ENCODE measurements around the gene ALPI. TPM values are rescaled to one million over a fixed set of nuclear protein-coding genes. Genes with fewer than 3 reads are reported as not detected.

Gene ALPI
- total RNA-seq, 1 donor from 2014 or later = not detected

DNA sequence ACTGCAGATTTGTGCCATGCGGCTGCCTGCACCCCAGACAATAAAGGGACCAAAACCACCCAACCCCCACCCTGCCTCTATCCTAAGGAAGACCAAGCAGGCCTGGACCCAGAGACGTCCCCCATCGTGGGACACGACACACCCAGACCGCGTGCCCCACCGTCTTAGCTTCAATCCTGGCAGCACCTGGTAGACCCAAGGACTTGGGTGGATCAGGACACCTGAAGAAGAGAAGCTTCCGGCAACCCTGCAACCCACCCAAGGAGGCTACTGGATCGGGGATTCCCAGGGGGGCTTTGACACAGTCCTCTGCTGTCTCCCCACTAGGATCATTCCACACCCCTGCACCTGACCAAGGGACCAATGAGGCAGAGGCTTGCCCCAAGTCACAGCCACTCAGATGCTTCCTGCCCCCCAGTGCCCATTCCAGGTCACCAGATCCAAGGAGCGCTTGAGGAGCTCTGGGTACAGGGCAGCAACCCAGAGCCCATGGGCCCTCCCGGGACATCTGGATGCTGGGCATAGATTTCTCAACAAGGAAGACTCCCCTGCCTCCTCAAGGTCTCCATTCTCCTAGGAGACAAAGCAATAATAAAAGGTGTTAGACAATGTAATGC, 3.6 kb downstream of the ALPI start:
- Mint-ChIP-seq H3K4me1 (peaks cover 8% of the 10 kb centered on the region), H3K9me3 (no peaks in the 10 kb centered on the region), H3K36me3 (ENCODE audit: low read depth) (no peaks in the 10 kb centered on the region), H3K27me3 (ENCODE audit: low read depth) (peaks cover 2% of the 10 kb centered on the region), H3K4me3 (no peak overlapping the region), H3K27ac (ENCODE audit: unreplicated experiment) (peak overlapping the region; percentile 19)
- DNase-seq (ENCODE audit: low read depth, low spot score) = no peak
- TF ChIP-seq, protein P1, sequence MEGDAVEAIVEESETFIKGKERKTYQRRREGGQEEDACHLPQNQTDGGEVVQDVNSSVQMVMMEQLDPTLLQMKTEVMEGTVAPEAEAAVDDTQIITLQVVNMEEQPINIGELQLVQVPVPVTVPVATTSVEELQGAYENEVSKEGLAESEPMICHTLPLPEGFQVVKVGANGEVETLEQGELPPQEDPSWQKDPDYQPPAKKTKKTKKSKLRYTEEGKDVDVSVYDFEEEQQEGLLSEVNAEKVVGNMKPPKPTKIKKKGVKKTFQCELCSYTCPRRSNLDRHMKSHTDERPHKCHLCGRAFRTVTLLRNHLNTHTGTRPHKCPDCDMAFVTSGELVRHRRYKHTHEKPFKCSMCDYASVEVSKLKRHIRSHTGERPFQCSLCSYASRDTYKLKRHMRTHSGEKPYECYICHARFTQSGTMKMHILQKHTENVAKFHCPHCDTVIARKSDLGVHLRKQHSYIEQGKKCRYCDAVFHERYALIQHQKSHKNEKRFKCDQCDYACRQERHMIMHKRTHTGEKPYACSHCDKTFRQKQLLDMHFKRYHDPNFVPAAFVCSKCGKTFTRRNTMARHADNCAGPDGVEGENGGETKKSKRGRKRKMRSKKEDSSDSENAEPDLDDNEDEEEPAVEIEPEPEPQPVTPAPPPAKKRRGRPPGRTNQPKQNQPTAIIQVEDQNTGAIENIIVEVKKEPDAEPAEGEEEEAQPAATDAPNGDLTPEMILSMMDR (conservative IDR thresholded peaks at IDR 0.05) = no peak

DNA sequence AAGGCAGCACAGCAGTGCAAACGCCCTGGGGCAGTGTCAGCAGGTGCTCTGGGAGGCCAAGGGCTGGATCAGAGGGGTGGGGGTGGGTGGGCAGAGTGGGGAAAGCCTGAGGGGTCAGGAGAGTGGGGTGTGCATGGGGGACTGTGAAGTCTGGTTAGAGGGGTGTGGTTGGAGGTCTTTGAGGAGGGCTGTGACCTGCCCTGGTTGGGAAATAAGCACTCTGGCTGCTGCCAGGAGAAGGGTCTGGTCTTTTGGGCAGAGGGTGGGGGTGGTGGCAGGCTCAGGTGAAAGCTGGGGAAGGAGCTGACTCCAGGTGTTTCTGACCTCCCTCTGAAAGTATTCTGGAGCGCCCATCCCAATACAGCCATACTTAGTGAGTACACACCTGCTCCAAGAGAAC, 4.2 kb downstream of the ALPI start:
- DNase-seq (ENCODE audit: low read depth, low spot score) = no peak
- Mint-ChIP-seq H3K4me1 (peaks cover 8% of the 10 kb centered on the region), H3K4me3 (no peak overlapping the region), H3K36me3 (ENCODE audit: low read depth) (no peaks in the 10 kb centered on the region), H3K27ac (ENCODE audit: unreplicated experiment) (no peak overlapping the region), H3K27me3 (ENCODE audit: low read depth) (peaks cover 2% of the 10 kb centered on the region), H3K9me3 (no peaks in the 10 kb centered on the region)
- TF ChIP-seq, protein P1 (conservative IDR thresholded peaks at IDR 0.05) = no peak

DNA sequence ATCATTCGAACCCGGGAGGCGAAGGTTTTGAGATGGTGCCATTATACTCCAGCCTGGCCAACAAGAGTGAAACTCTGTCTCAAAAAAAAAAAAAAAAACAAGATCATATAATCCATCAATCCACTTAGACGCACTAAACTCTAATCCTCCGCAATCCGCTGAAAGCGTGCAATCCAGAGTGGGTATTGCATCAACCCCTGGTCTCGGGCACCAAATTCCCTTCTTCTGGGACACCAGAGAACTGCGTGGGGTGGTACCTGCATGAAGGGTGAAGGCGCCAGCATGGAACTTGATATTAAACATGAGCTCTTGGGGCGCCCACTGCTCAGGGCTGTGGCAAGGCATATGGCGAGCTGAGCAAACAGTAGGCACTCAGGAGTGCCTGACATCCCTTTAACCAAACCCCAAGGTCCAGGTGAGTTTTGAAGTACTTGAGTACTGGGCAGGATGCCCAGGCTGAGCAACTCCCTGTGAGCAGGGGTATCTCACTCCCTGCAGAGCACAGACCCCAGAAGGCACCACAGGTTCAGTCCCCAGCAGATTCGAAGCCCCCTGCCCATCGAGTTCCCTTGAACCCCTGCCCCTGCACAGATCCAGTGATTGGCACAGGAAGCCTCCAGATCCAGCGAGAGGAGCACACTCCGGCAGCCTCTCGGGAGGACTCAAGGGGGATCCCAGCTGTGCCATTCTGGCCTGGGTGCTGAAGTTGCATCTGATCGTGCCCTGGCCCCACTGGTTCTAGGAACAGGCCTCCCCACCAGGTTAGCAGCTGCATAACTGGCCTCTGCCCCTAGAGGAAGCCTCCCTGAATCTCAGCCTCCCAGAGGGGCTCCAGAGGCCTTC, 8.0 kb downstream of the ALPI start:
- no peak for DNase-seq (ENCODE audit: low read depth, low spot score)
- H3K4me3 Mint-ChIP-seq = no peak overlapping the region
- no peak overlapping the region for H3K27ac Mint-ChIP-seq (ENCODE audit: unreplicated experiment)
- H3K36me3 Mint-ChIP-seq (ENCODE audit: low read depth) = no peaks in the 10 kb centered on the region
- H3K9me3 Mint-ChIP-seq = no peaks in the 10 kb centered on the region
- peaks cover 8% of the 10 kb centered on the region for H3K4me1 Mint-ChIP-seq
- peaks cover 10% of the 10 kb centered on the region for H3K27me3 Mint-ChIP-seq (ENCODE audit: low read depth)
- TF ChIP-seq, protein P1 (conservative IDR thresholded peaks at IDR 0.05) = no peak

DNA sequence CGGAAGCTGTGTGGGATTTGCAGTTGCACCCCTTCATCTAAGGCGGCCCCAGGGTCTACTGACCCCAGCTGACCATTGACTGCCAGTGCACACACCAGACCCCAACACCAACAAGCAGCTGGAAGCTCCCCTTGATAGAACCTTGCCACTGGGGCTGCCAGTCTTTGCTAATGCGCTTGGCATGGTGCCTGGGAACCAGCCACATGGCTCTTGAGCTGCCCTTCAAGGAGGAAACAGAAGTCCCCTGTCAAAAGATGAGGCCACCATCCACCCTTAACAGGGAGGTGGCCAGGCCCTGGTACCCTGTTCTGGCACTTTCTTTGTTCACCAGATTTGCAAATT, 8.6 kb downstream of the ALPI start:
- Mint-ChIP-seq H3K36me3 (ENCODE audit: low read depth) (no peaks in the 10 kb centered on the region), H3K4me1 (peaks cover 8% of the 10 kb centered on the region), H3K4me3 (no peak overlapping the region), H3K27ac (ENCODE audit: unreplicated experiment) (no peak overlapping the region), H3K27me3 (ENCODE audit: low read depth) (peaks cover 16% of the 10 kb centered on the region), H3K9me3 (no peaks in the 10 kb centered on the region)
- TF ChIP-seq, protein P1 (conservative IDR thresholded peaks at IDR 0.05) = no peak
- no peak for DNase-seq (ENCODE audit: low read depth, low spot score)

DNA sequence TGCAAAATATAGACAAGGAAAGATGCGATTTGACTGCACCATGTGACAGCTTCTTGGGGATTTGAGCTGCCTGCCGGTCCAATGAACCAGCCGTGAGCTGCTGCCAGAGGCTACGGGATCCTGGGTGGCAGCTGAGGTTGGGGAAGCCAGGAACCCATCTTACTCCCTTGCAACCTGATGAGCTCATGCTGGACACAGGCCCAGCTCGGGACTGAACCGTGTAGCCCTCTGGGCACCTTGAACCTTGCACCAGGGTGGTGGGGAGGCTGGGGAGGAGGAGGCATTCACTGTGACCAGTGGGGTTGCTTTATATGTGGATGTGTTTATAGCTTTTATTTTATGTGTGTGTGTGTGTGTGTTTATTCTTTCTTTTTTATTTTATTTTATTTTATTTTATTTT, 9.1 kb downstream of the ALPI start:
- no peak overlapping the region for H3K4me3 Mint-ChIP-seq
- H3K4me1 Mint-ChIP-seq = peaks cover 8% of the 10 kb centered on the region
- H3K27me3 Mint-ChIP-seq (ENCODE audit: low read depth) = peaks cover 18% of the 10 kb centered on the region
- TF ChIP-seq, protein P1 (conservative IDR thresholded peaks at IDR 0.05) = no peak
- DNase-seq (ENCODE audit: low read depth, low spot score) = no peak
- no peaks in the 10 kb centered on the region for H3K9me3 Mint-ChIP-seq
- no peaks in the 10 kb centered on the region for H3K36me3 Mint-ChIP-seq (ENCODE audit: low read depth)
- H3K27ac Mint-ChIP-seq (ENCODE audit: unreplicated experiment) = no peak overlapping the region

Data from neural crest cell (in vitro differentiated cells).